HS-5 (cell line): ENCODE results near the gene TEN1.
"Not testable (repeated sequence)": the region's sequence is repeated elsewhere in the genome, so short reads cannot be mapped to it uniquely, and the experiment has no call there.

Source experiments
- DNase-seq: peaks from one replicate; pipeline ENCODE4 v3.0.0-alpha.2; 2012; ENCODE audit warnings: low read depth

The TEN1 gene

DNA sequence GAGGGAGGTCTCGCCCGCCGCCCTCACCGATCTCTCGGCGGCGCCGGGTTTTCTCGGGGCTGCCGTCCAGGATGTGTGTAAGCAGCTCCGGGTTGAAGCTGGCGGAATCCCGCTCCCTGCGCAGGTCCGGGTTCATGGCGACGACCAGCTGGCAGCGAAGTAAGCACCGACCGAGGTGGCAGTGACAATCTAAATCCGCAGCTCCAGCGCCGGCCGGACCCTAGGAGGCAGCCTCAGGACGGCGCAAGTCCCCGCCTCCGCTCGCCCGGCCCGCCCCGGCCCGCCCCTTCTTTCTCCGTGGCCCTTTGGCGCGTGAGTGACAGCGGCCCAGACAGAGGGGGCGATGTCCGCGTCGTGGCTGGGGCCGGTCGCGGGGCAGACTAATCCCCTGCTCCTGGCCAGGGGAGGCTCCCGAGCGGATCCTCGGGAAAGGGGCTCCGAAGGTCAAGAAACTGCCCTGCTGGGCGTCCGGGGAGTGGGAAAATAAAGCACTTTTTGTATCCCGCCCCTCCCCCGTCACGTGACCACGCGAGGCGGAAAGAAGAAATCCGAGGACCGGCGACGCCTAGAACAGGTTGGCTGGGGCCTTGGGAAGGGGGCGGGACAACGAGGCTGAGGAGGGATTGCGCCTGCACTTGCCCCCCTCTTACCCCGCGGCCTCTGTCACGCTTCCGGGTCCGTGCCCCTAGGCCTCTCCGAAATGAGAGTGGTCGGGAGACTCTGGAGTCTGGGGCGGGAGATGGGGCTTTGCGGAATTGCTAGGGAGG lies at the start of gene TEN1, which contains the start of gene ACOX1:
TEN1 (plus strand) TSS at position 303 of the 767 bp plus-strand sequence. CDS start 6,953 bp downstream, outside the sequence.
ACOX1 (minus strand) TSS at position 229 of the 767 bp plus-strand sequence; CDS start at position 136, 93 bp downstream.
- DNase-seq, result peak; percentile 87

DNA sequence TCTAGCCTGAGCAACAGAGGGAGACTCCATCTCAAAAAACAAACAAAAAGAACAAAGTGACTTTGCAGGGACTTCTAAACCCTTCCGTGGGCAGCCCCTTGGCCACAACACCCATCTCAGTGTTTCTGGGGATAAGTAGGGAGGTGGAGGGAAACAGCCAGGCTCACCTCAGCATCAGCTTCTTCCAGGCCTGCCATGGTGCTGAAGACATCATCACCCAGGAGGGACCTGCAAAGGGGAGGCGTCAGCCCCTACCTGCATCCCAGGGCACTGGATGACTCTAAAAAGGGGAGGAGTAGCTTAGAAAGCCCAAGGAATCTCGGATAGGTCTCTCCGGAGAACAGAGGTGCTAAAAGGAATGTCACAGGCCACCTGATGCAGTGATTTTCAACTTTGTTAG lies 48.0 kb upstream of the TEN1 start:
- DNase-seq, result no peak

DNA sequence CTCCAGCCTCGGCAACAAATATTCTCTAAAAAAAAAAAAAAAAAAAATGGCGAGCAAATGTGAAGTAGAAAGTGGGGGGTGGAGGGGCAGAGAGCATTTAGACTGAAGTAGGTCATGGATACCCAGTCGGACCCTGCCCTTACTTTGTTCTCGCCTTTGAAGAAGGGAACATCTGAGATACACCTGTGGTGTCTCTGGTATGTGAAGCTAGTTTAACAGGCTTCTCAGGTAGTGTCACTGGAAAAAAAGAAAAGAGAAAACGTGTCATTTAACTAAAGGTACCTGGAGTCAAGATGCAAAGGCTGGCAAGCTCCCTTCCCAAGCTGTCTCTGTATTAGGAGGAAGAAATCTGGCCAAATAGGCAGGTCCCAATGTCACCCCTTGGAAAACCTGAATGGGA lies 46.2 kb upstream of the TEN1 start:
- DNase-seq, result no peak

- DNase-seq, result no peak
Observed at GRCh38 chr17:75933808-75934207, 45.2 kb upstream of the TEN1 start.

- no peak for DNase-seq
Observed at GRCh38 chr17:75937652-75938051, 41.4 kb upstream of the TEN1 start.

DNA sequence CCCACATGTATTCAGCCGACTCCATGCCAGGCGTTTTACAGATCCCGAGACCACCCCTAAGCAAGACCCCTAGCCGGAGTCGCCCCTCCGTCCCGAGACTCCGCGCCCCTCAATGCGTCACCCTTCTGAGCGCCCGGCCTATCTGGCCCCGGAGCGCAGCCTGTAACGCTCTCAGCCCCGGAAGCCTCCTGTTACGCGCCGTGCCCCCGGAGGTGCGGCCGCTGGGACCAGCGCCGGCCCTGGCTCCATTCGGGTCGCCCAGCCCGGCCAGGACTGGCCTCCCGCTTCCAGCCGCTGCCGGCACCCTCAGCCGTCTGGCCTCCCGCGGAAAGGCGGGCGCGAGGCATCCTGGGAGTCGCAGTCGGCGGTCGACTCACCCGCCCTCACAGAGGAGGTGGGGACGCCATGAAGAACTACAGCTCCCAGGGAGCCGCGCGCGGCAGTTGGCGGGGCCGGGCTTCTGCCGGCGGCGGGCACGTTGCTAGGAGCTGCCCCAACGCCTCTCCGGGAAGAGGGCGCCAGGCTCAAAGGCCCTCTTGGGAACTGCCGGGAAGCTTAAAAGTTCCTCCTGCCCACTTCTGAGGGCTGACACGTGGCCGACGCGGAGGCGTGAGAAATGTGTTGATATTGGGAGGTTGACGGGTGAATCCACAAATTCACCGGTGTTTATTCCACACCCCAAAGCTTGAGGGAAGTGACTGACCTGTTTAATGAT lies 38.2 kb upstream of the TEN1 start, which contains the start of gene FBF1:
FBF1 (minus strand) TSS at position 316 of the 715 bp plus-strand sequence. CDS start 2,893 bp downstream, outside the sequence.
- DNase-seq, result peak; percentile 74

DNA sequence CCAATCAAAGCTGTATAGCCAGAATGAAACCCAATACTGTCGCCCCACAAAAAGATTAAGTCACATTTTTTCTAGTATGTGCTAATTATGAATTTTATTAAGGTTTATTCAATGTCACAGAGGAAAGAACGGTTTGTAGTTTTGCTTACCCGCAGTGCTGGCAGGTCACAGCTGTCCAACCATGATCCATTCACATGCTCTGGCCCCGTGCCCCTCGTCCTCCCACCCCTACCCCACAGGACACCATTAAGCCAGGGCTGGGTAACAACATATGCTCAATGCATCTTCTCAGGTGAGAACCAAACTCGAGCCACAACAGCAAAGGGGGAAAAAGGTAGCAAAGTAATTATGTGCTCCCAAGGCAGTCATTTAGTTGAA lies 37.6 kb upstream of the TEN1 start:
- DNase-seq, result no peak

- DNase-seq, result no peak
Observed at GRCh38 chr17:75942473-75942872, 36.6 kb upstream of the TEN1 start.

- DNase-seq, result no peak
Observed at GRCh38 chr17:75943491-75943890, 35.5 kb upstream of the TEN1 start.

GRCh38 chr17:75945211-75945610 lies 33.8 kb upstream of the TEN1 start:
- DNase-seq, result no peak

- no peak for DNase-seq
Observed at GRCh38 chr17:75950421-75950820, 28.6 kb upstream of the TEN1 start.

- DNase-seq, result no peak
Observed at GRCh38 chr17:75950855-75951554, 28.0 kb upstream of the TEN1 start.

DNA sequence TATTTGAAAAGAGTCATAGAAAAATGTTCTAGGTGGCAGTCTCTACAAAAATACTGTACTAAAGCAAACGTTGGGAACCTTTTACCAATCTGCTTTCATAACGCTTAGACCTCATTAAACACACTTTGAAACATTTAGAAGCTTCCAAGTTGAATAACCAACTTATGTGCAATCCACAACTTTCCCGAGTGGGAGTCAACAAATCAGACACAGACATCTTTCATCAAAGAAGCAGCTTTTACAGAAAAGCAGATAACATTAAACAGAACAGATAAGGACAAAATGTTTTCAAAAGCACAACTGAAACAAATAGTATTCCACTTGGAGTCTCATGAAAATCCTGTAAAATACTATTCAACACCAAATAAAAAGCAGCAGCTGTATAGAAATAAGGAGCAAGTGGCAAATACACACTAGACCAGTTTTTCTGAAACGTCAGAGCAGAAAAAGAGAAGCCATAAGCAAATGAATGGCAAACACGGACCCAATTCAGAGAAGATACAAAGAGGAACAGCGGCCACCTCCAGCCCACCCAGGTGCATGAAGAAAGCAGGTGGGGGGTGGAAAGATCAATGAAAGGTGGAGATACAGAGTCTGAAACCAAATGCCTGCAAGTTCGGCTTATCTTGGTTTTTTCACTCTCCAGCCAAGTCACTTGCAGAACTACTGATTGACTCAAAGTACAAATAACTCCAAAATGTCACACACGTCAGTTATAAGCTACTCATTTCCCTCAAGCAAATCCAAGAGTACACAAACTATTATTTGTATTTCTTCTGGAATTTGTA lies 19.8 kb upstream of the TEN1 start:
- no peak for DNase-seq

- DNase-seq, result no peak
Observed at GRCh38 chr17:75959839-75960511, 19.1 kb upstream of the TEN1 start.

DNA sequence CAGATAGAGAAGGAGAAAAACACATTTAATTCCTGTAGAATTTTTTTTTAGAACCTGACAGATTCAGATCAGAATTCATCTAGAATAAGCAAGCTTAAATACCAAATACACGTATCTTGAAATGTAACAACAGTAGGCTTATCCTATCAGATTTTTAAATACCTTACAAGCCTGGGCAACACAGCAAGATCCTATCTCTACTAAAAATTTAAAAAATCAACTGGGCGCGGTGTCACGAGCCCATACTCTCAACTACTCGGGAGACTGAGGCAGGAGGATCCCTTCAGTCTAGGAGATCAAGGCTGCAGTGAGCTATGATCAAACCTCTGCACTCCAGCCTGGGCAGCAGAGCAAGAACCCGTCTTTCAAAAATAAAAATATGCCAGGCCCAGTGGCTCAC lies 13.6 kb upstream of the TEN1 start:
- DNase-seq, result no peak

DNA sequence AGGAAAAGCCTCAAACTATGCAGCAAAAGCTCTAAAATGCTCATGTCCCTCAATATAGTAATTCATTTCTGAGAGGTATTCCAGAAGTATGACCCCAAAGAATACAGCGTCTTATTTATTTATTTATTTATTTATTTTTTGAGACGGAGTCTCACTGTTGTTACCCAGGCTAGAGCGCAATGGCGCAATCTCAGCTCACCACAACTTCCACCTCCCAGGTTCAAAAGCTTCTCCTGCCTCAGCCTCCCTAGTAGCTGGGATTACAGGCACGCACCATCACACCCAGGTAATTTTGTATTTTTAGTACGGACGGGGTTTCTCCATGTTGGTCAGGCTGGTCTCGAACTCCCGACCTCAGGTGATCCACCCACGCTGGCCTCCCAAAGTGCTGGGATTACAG lies 10.0 kb upstream of the TEN1 start:
- DNase-seq, result not testable (repeated sequence)

DNA sequence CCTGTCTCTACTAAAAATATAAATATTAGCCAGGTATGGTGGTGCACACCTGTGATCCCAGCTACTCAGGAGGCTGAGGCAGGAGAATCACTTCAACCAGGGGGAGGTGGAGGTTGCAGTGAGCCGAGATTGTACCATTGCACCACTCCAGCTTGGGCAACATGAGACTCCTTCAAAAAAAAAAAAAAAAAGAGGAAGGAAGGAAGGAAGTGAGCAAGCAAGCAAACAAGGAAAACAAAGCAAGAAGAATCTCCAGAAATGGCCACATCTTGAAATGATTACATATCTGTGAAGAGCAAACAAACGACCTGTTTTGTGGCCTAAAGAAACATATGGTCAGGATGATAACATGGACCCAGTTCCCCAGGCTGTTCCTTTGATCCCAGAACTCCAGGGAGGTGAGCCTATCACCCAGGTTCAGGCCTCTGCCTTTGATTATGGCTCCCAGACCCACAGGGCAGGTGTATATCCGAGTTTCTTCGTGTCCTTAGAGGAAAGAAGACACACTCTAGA lies 9.0 kb upstream of the TEN1 start:
- peak; percentile 23 for DNase-seq

GRCh38 chr17:75970626-75971025 lies 8.4 kb upstream of the TEN1 start:
- DNase-seq, result no peak

DNA sequence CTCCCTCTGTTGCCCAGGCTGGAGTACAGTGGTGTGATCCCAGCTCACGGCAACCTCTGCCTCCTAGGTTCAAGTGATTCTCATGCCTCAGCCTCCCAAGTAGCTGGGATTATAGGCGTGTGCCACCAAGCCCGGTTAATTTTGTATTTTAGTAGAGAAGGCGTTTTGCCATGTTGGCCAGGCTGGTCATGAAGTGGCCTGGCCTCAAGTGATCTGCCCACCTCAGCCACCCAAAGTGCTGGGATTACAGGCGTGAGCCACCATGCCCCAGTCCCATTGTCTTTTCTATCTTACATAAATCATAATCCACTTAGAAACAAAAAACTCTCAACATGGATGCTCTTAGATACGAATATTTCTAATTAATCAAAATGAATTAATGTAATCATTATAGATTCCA lies 3.9 kb upstream of the TEN1 start:
- not testable (repeated sequence) for DNase-seq

DNA sequence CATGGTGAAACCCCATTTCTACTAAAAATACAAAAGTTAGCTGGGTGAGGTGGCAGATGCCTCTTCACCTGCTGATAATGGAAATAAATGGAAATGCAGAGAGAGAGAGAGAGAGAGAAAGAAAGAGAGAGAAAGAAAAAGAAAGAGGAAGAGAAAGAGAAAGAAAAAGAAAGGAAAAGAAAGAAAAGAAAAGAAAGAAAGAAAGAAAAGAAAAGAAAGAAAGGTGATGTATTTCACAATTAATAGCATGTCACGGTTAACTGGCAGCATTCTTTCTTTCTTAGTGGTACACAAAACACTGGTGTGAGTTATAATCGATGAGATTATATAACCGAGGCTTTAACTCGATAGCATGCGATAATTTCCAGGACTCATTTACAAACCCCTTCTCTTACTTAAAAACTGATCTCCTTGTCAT lies 3.3 kb upstream of the TEN1 start:
- DNase-seq, result no peak
